ENCODE results near the gene CALHM6.

The CALHM6 gene

DNA sequence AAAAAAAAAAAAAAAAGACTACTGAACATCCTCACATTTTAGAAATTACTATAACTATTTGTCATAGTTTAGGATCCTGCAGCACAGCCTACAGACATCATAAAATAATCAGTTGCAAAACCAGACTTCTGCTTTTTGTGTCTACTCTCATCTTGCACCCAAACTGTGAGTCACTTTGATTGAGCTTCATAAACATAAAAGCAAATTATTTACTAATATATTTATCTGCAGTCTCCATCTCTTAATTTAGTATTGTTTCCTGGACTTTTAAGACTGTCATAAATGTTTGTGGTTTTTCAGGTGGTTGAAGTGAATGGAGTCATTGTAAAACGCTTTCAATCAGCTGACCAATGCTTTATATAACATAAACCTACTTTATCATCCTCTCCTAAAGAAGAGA, 14.8 kb upstream of the CALHM6 start:
- DNase-seq, result peak; percentile 45

DNA sequence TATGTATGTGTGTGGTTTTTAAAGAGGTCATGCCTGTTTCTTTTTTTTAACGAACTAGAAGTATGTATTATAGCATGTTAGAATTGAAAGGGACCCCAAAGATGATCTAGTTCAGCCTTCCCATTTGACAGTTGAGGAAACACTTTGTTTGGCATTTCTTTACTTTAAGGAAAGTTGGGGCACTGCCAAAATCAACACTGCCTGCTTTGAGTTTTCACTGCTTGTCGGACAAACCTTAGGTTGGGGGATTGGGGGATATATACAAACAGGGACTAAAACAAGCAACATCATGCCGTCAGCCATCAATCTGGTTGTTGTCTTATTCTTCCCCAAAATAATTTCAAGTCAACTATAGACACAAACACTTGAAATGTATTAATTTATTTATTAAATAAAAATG, 14.1 kb upstream of the CALHM6 start:
- DNase-seq, result peak; percentile 19

DNA sequence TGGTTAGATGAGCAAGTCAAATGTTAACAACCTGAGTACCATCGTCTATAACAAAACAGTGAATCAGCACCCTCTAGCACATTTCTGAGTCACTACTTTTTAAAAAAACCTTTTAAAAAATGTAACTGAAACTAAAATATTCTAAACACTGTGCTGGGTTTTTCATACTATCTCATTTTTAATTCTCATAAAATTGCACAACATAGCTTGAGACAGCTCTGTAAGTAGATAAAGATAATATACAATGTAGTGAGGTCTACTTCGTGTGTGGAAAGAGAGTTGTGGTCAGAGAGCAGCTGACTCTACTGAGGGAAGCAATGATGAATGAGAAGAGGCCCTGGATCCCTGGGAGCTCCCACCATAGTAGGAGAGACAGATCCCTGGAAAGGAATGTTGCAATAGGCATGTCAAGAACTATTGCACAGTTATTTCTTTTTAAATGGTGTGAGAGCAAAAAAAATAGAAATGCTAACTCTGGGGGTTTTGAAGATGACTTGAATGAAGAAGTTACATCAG, 13.6 kb upstream of the CALHM6 start:
- DNase-seq, result peak; percentile 97

DNA sequence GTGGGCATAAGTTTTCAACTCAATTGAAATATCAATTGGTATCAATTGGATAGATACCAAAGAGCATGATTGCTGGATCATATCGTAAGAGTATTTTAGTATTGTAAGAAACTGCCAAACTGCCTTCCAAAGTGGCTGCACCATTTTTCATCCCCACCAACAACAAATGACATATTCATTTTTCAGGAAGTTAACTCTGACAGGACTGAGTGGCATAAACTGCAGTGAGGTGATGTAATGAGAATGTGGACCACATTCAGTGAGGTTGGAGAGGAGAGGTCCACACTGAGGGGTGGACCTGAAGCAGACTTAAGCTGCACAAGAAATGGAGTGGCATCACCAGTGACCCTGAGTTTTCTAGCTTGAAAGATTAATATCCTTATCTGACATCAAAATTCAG, 11.6 kb upstream of the CALHM6 start:
- DNase-seq, result no peak

DNA sequence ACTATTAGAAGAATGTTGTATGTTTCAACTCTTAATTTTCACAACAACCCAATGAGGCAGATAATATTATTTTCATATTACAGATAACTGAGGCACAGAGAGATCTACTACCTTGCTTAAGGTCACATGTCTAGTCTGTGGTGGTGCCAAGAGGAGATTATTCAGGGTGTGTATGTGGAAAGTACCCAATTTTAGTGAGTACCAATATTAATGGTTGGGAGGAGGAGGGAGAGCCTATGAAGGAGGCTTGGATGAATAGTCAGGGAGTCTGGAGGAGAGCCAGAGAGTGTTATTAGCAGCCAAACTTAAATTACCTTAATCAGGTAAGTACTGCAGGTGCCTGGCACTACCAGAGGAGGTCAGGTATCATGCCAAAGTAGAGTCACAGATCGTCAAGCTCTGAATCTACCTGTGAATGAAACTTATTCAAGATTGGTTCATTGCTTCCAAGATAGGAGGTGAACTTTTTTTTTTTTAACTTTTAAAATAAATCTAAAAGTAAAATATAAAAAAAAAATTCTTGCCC, 10.9 kb upstream of the CALHM6 start:
- no peak for DNase-seq

DNA sequence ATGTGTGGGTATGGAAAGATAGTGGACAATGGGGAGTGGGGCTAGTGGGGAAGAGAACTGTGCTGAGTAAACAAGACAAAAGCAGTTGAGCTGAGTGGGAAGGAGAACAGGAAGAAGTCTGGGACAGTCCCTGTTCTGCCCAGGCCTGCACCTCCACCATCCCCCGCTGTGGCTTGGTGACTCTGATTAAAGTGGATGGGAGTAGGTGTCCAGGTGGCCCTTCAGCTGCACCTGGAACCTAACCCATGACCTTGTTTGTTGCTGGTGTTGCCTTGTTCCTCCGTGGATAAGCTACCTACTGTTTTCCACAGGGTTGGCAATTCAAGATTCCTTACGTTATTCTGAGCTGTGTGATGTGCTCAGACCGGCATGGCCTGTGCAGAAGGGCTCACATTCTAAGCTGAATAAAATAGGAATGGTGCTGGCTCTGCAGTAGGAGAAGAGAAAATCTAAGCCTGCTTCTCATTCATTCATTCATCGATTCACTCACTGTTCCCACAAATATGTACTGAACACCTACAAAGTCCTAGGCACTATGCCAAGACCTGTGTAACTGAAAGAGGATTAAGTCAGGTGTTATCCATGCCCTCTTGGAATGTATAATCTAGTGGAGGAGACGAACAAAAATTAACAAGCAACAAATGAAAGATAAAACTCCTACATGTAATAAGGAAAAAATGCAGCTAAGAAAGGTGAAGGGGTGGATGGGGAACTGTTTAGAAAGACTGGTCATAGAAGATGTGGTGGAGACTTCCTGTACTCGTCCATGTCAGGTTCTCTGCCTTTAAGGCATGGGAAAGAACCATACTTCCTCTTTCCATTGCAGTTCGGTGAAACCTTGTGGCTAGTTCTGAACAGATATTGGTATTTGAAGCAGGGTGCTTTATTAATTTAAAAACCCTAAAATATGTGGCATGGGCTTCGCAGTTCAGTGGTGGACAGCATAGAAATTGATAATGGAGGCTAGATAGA, 10.1 kb upstream of the CALHM6 start:
- no peak for DNase-seq

DNA sequence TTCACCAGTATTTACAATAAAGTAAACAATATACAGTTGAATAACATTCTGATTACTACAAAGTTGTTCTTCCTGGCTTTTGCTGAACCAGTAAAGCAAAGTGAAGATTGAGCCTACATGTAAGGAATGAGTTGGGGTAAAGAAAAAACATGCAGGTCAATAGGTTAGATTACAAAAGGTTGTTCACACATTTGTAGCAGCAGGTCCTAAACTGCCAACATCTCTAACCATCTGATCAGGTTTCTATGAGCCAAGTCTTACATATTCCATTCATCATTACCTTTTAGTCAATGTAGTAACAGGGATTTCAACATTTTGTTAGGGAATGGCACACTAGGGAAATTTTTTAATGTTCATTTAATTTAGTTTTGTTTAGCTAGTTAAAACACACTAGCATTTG, 9.3 kb upstream of the CALHM6 start:
- DNase-seq, result no peak

DNA sequence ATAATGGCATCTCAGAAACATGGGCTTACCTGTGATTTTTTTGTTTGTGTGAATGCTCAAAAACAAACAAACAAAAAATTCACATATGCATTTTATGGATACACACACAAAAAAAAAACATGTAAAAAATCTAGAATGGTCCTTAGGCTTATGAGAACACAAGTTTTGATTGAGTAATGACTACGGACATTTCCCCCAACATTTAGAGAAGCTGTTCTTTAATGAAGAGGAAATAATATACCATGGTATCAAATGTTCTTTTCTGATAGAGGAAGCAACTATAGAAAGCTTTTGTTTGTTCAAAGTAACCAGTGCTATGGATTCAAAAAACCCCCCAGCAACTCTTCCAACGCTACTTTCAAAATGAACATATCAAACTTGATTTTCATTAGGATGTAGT, 8.6 kb upstream of the CALHM6 start:
- no peak for DNase-seq

DNA sequence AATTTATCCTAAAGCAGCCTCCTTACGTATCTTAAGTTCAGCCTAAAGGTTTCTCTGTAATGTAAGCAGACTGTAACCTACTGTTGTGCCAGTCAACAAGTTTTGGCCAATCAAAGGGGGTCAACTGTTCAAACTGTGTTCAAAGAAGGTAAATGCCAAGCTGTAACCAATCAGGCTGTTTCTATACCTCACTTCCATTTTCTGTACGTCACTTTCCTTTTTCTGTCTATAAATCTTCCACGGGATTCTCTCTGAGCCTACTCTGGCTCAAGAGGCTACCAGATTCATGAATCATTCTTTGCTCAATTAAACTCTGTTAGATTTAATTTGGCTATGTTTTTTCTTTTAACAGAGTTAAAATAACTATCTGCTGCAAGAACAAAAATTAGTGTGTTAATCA, 5.1 kb upstream of the CALHM6 start:
- no peak for DNase-seq

DNA sequence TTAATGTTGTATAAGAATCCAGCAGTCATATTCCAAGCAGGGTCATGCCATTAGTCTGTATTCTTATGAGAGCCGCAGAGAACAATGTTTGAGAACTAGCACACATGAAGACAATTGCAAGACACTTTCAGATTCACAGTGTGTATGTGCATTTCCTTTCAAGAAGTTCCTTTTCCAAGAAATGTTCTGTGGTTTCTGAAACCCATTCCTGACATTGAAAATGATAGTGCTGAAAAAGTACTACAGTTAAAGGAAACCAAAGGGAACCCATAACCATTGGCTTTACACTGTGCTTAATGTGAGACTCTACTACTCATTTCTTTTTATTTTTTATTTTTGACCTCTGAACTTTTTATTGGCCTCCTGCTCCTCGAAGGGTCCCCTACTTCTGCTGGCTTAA, 4.2 kb upstream of the CALHM6 start:
- no peak for DNase-seq

DNA sequence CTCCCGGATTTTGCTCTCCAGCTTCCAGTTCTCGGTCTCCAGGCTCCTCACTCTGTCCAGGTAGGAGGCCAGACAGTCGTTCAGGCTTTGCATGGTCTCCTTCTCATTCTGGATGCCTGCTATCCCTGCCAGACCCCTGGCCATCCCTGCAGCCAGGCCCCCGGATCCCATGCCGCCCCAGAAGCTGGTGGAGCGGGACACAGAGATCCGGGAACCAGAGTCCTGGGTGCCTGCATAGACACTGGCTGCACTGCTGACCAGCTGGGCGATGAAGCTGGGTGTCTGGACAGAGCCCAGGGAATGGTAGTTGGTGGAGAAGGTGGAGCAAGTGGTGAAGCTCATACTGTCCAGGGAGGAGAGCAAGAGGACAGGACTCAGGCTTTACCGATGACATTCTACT, 2.9 kb upstream of the CALHM6 start:
- DNase-seq, result no peak

DNA sequence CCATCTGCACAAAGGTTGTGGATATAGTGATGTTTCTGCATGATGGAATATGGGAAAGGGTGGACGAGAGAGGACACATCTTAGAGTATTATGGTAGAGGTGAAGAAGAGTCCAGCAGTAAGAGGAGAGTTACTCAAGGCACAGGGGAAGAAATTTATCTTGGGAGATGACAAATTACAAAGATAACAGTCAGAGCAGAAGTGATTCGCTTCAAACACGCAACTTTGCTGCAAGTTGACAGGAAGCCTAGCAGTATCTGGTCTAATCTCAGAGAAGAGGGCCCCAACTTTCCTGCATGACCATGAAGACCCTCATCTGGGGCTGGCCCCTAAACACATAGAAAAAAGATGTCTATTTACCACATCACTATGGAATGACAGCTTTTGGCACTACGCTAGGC, 1.2 kb upstream of the CALHM6 start:
- DNase-seq, result no peak

DNA sequence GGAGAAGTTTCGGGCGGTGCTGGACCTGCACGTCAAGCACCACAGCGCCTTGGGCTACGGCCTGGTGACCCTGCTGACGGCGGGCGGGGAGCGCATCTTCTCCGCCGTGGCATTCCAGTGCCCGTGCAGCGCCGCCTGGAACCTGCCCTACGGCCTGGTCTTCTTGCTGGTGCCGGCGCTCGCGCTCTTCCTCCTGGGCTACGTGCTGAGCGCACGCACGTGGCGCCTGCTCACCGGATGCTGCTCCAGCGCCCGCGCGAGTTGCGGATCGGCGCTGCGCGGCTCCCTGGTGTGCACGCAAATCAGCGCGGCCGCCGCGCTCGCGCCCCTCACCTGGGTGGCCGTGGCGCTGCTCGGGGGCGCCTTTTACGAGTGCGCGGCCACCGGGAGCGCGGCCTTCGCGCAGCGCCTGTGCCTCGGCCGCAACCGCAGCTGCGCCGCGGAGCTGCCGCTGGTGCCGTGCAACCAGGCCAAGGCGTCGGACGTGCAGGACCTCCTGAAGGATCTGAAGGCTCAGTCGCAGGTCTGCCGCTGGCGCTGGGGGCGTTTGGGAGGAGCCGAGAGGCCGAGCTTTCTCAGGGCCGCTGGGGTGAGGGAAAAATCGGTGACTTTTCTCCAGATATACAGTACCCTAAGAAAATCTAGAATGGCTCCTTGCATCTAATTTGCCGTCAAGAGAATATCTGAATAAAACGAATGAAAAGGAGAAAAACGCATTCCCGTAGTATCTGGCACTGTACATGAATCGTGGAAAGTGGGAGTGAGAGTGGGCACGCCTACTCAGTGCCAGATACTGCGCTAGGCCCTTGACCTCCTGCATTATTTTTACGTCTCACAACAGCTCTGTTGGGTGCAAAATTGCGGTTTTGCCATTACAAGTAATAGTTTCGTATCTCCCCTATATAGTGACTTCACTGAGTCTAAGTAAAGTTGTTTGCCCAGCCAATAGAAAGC, 1.0 kb downstream of the CALHM6 start:
- peak; percentile 64 for DNase-seq

DNA sequence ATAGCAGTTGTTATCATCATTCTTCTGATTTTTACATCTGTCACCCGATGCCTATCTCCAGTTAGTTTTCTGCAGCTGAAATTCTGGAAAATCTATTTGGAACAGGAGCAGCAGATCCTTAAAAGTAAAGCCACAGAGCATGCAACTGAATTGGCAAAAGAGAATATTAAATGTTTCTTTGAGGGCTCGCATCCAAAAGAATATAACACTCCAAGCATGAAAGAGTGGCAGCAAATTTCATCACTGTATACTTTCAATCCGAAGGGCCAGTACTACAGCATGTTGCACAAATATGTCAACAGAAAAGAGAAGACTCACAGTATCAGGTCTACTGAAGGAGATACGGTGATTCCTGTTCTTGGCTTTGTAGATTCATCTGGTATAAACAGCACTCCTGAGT, 2.1 kb downstream of the CALHM6 start:
- no peak for DNase-seq

DNA sequence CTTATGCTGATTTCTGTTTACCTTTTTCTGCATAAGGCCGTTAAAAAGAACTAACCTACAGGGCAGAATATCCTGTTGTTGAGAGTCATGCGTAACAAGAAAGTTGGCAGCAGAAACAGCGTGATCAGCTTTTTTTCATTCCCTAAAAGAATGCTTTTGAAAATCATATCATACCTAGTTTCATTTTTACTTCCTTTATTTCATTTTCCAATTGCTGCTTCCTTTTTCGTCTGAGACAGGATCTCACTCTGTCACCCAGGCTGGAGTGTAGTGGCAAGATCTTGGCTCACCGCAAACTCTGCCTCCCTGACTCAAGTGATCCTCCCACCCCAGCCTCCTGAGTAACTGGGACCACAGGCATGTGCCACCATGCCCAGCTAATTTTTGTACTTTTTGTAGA, 4.1 kb downstream of the CALHM6 start:
- no peak for DNase-seq

DNA sequence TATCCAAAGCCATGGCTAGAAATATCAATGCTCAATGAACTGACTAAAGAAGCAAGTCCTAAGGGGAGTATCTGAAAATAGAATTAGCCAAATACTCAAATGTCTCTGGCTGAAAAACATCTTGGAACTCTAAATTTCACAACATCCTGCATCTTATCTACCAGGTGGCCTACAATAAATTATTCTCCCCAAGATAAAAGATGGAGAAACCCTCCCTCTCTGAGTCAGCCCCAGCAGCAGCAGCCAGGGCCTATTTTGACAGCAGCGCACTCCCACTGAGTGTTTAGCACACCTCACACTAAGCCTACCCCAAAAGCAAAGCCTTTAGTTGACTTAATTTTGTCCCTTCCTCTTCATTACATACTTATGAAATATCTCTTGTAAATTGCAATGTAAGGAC, 5.9 kb downstream of the CALHM6 start:
- no peak for DNase-seq

DNA sequence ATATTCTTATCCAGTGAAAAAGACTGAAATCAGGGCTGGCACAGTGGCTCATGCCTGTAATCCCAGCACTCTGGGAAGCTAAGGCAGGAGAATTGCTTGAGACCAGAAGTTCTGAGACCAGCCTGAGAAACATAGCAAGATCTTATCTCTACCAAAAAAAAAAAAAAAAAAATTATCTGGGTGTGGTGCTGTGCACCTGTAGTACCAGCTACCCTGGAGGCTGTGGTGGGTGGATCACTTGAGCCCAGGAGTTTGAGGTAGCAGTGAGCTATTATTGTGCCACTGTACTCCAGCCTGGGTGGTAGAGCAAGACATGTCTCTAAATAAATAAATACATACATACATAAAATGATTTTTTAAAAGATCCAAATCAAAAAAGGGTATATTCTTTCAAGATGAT, 6.3 kb downstream of the CALHM6 start:
- no peak for DNase-seq

DNA sequence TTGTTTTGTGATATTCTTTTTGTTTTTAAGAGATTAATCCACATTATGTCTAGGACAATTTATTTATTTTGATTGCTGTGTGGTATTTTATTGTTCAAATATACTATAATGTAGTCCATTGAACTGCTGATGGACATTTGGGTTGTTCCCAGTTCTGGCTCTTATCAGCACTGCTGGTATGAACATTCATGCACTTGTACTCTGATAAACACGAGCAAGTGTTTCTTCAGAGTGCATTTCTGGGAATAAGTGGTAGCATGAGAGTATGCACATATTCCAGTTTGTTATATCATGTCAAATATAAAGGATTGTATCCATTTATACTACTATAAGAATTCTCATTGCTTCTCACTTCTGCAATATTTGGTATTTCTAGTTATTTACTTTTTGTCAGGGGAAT, 7.1 kb downstream of the CALHM6 start:
- no peak for DNase-seq

DNA sequence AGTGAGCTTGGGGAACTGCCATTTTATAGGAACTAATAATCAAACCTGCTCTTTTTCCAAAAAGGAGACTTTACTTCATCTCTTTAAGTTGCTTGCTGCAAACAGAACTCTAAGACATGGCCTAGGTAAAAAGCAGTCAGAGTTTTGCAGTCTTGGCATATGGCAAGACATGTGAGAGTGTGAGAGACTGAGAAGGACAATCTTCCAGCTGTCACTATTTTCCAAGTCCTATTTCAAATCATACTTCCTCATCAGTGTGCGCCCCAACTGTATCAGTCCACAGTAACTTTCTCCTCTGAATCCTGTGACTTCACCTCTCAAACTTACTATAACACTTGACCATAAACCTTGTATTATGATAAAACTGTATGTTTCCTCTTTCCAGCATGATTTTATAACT, 10.4 kb downstream of the CALHM6 start:
- no peak for DNase-seq

DNA sequence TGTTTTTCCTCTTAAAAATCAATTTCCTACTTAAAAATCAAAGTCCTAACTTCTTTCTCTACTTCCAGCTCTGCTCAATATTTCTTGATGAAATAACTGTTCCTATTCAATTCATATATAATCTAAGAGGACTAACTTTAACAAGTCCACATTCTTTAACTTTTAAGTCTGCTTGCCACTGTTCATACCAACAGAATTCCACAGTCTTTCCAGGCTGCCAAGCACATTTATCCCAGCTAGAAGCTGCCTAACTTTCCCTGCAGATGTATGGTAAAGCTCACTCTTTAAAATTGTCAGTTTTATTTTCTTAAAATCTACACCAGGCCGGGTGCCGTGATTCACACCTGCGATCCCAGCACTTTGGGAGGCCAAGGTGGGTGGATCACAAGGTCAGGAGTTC, 11.5 kb downstream of the CALHM6 start:
- DNase-seq, result peak; percentile 31

DNA sequence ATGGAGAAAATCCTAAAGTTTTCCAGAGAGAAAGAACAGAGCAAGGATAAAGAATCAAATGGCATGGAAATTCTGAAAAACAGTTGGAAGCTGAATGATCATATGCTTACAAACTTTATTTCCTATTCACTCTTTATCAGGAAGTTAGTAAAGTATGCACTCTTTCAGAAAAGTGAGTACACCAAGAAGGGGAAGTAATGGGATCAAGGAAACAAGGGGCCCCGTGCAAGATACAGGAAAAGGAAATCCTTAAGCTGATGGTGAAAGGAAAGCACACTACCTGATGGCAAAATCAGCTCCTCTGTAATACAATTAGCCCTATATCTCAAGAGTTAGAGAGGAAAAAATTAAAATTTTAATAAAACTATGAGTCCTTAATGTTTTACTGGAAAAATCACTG, 14.0 kb downstream of the CALHM6 start:
- no peak for DNase-seq

DNA sequence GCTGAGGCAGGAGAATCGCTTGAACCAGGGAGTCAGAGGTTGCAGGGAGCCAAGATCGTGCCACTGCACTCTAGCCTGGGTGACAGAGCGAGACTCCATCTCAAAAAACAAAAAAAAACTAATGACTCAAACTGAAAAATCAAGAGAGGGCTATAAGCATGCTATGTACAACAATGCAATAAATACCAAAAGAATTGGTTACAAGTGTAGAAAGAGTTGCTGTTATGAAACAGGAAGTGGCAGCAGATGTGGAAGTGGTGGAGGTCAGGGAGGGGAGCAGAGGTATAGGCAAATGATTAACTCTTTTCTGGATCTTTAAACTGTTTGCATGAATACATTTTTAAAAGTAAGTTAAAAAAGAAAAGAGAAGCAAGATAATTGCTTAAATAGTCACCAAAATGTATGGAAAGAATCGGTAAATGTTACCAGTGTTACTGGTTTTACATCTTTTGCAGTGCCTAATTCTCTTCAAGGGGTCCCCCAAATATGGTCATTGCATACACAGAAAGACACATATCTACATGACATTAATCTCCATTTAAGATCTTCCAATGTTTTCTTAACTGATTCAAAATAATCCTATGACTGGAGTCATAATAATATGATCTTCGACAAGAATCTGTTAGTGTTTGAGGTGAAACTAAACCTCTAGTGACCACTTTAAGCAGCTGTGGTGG, 15.0 kb downstream of the CALHM6 start:
- peak; percentile 4 for DNase-seq

DNA sequence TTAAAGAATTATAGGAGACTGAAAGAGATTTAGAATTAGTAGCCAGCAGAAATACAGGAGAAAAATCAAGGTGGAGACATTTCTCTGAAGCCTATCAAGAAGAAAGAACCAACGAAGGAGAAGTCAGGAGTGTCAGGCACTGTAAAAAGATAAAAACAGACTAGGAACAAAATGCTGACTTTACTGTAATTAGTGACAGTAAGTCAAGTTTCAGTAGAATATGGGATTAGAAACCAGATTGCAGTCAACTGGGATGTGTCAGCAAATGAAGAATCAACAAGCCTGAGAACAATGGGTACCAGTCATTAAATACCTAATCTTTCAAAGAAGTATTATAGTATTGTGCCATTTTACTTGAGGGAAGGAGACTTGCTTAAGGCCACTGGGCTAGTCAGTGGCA, 21.6 kb downstream of the CALHM6 start:
- DNase-seq, result no peak

Measured in fibroblast of skin of scalp (primary cell).